SK-N-SH (cell line): ENCODE results near the gene RASAL2. TPM values are rescaled to one million over a fixed set of nuclear protein-coding genes. Genes with fewer than 3 reads are reported as not detected.

Source experiments
- CTCF ChIA-PET: fragments of 300-600, 350-600 bp; formaldehyde crosslinking; extraction: SDS; loops from one replicate; lab custom pipeline; 2021; lab: Yijun Ruan, JAX
- POLR2A ChIA-PET: fragments of 350-600 bp; sonication (Branson Sonifier 250); formaldehyde crosslinking; extraction: SDS; loops from one replicate; lab custom pipeline; 2020; ENCODE audit warnings: antibody characterized with exemption, inconsistent platforms; lab: Yijun Ruan, JAX
- DNase-seq: peaks from one replicate; pipeline ENCODE4 v3.0.0; 2012
- H2AFZ ChIP-seq: fragments of 200-600 bp; sonication (generic); 2 replicates; pipeline ENCODE4 v1.8.1; 2016; ENCODE audit warnings: antibody characterized with exemption, mild to moderate bottlenecking, low read depth
- H3F3A ChIP-seq: fragments of 200-600 bp; sonication (generic); replicated peaks from 2 replicates; pipeline ENCODE3; 2016; ENCODE audit warnings: antibody characterized with exemption, mild to moderate bottlenecking; ENCODE audit not compliant: insufficient read depth
- H3K27ac ChIP-seq, 2 experiments: fragments of 200-500 bp in 1 of 2; fragments of 200-600 bp in 1 of 2; sonication (Bioruptor generic) in 1 of 2; sonication (generic), shearing (Covaris generic) in 1 of 2; 2 replicates each; pipeline versions ENCODE4 v1.5.1 to v1.6.1; 2014 to 2016; ENCODE audit warnings: low read depth in 2 of 2, inconsistent platforms in 1 of 2, low read length in 1 of 2, mild to moderate bottlenecking in 1 of 2, mixed read lengths in 1 of 2
- H3K27me3 ChIP-seq: fragments of 200-600 bp; sonication (generic), shearing (Covaris generic); 2 replicates; pipeline ENCODE4 v1.6.1; 2016; ENCODE audit warnings: mixed run types; ENCODE audit not compliant: insufficient read depth
- H3K36me3 ChIP-seq, 2 experiments: fragments of 200-500 bp in 1 of 2; fragments of 200-600 bp in 1 of 2; sonication (Bioruptor generic) in 1 of 2; sonication (generic) in 1 of 2; replicated peaks in 1 of 2; 2 replicates each; pipeline versions ENCODE3 to v1.5.1; 2014 to 2016; ENCODE audit warnings: low read length in 1 of 2, mild to moderate bottlenecking in 1 of 2; ENCODE audit not compliant: insufficient read depth in 2 of 2, control insufficient read depth in 1 of 2
- H3K4me1 ChIP-seq, 2 experiments: fragments of 200-500 bp in 1 of 2; fragments of 200-600 bp in 1 of 2; sonication (Bioruptor generic) in 1 of 2; sonication (generic), shearing (Covaris generic) in 1 of 2; 2 replicates each; pipeline versions ENCODE4 v1.5.1 to v1.6.1; 2014 to 2016; ENCODE audit warnings: low read depth in 1 of 2, low read length in 1 of 2, mixed run types in 1 of 2; ENCODE audit not compliant: insufficient read depth in 2 of 2, control insufficient read depth in 1 of 2
- H3K4me2 ChIP-seq: fragments of 200-600 bp; sonication (generic), shearing (Covaris generic); 2 replicates; pipeline ENCODE4 v1.6.1; 2017; ENCODE audit warnings: mixed run types
- H3K4me3 ChIP-seq, 2 experiments: fragments of 200-500 bp in 1 of 2; fragments of 200-600 bp in 1 of 2; sonication (Bioruptor generic) in 1 of 2; sonication (generic), shearing (Covaris generic) in 1 of 2; 2 replicates each; pipeline versions ENCODE4 v1.5.1 to v1.8.1; 2014 to 2016; ENCODE audit warnings: low read depth in 2 of 2, inconsistent platforms in 1 of 2, low read length in 1 of 2, mild to moderate bottlenecking in 1 of 2, mixed read lengths in 1 of 2, moderate library complexity in 1 of 2
- H3K79me2 ChIP-seq: fragments of 200-600 bp; sonication (generic); 2 replicates; pipeline ENCODE4 v1.8.1; 2017; ENCODE audit warnings: mild to moderate bottlenecking; ENCODE audit not compliant: insufficient read depth
- H3K9ac ChIP-seq: fragments of 200-600 bp; sonication (generic); 2 replicates; pipeline ENCODE4 v1.6.1; 2017; ENCODE audit warnings: mixed run types
- H3K9me2 ChIP-seq: fragments of 200-600 bp; sonication (generic); 2 replicates; pipeline ENCODE4 v1.6.1; 2017; ENCODE audit warnings: mixed run types
- H3K9me3 ChIP-seq: fragments of 200-600 bp; sonication (generic); 2 replicates; pipeline ENCODE4 v1.6.1; 2017; ENCODE audit warnings: mixed run types, mild to moderate bottlenecking, moderate library complexity
- H4K20me1 ChIP-seq: fragments of 200-600 bp; sonication (generic); 2 replicates; pipeline ENCODE4 v1.6.1; 2017; ENCODE audit warnings: mild to moderate bottlenecking, mixed run types; ENCODE audit not compliant: insufficient read depth
- CTCF ChIP-seq: fragments of 200-600 bp; sonication (generic); IDR thresholded peaks from 2 replicates; pipeline ENCODE4 v1.6.1; 2017; ENCODE audit warnings: antibody characterized with exemption, mild to moderate bottlenecking, moderate library complexity
- EP300 ChIP-seq, 2 experiments: IDR thresholded peaks; 2 replicates each; pipeline versions ENCODE4 v1.4.0 to v1.6.1; 2012; ENCODE audit warnings: borderline replicate concordance in 1 of 2, low read depth in 1 of 2, low read length in 1 of 2
- FOXM1 ChIP-seq: IDR thresholded peaks from 2 replicates; pipeline ENCODE4 v1.4.0; 2012; ENCODE audit warnings: low read depth, mild to moderate bottlenecking
- JUND ChIP-seq: IDR thresholded peaks from 2 replicates; pipeline ENCODE4 v1.4.0; 2012
- MXI1 ChIP-seq: IDR thresholded peaks from 2 replicates; pipeline ENCODE4 v1.6.1; 2012; ENCODE audit warnings: mild to moderate bottlenecking, low read depth, low read length, improper control_type of control experiment
- PBX3 ChIP-seq: IDR thresholded peaks from 2 replicates; pipeline ENCODE4; 2012
- POLR2AphosphoS5 ChIP-seq: IDR thresholded peaks from 2 replicates; pipeline ENCODE4 v1.6.1; 2012; ENCODE audit warnings: low read depth, low read length
- RAD21 ChIP-seq: IDR thresholded peaks from 2 replicates; pipeline ENCODE4 v1.6.1; 2012; ENCODE audit warnings: mild to moderate bottlenecking, low read length
- RCOR1 ChIP-seq: fragments of 150-350 bp; IDR thresholded peaks from 2 replicates; pipeline ENCODE4 v1.6.1; 2017; ENCODE audit warnings: antibody characterized with exemption, low read length
- SIN3A ChIP-seq: IDR thresholded peaks from 2 replicates; pipeline ENCODE4 v1.6.1; 2012; ENCODE audit warnings: low read depth, mild to moderate bottlenecking, low read length, moderate library complexity, borderline replicate concordance
- USF2 ChIP-seq: fragments of 150-350 bp; IDR thresholded peaks from 2 replicates; pipeline ENCODE4 v1.6.1; 2017; ENCODE audit warnings: antibody characterized with exemption, low read length, low read depth, borderline replicate concordance
- WGBS: methylation state at CpG from one replicate; pipeline ENCODE4 v1.1.6; 2017; ENCODE audit warnings: low lambda C conversion rate; 5-methylcytosine and 5-hydroxymethylcytosine counted together
- polyA plus RNA-seq, 3 experiments: library from polyadenylated mRNA; depleted of rRNA; stranded (reverse); fragments of >200 nt; gene quantifications; 2 replicates each; pipeline ENCODE4 v1.2.3, GENCODE V29; 2012

Gene RASAL2
- polyA plus RNA-seq, 1 of the 3 experiments (the other 2 are of a cell fraction): 6.9 TPM

- peak; percentile 84 for TF ChIP-seq PBX3
- no peak for TF ChIP-seq POLR2AphosphoS5
Observed at GRCh38 chr1:178126741-178127185, 32.9 kb downstream of the RASAL2 start (continued).

GRCh38 chr1:178127482-178128191 is 33.7 kb downstream of the RASAL2 start:
- WGBS: 80% methylated on average over 2 of the region's 2 CpGs
- Histone ChIP-seq H3K27ac (peak overlapping the region; percentile 19 to 67; a peak in 3 of 4 replicates), H4K20me1 (no peaks in the 10 kb centered on the region), H3K79me2 (peaks cover 52% of the 10 kb centered on the region), H3F3A (peaks cover 14% of the 10 kb centered on the region), H3K4me1 (peaks cover 3 to 16% of the 10 kb centered on the region in 2 experiments; a peak in 2 of 4 replicates), H3K9ac (peak overlapping the region; percentile 17; the same call in 1 of the 2 replicates)
- peak; percentile 33 for TF ChIP-seq CTCF
- TF ChIP-seq USF2: no peak
- TF ChIP-seq, all 33 proteins: peak for 1
- POLR2A ChIA-PET: no interaction called here
- Histone ChIP-seq H3K4me3 (no peak overlapping the region), H3K9me3 (no peaks in the 10 kb centered on the region), H2AFZ (no peak overlapping the region), H3K27me3 (no peaks in the 10 kb centered on the region), H3K4me2 (no peak overlapping the region), H3K9me2 (no peaks in the 10 kb centered on the region), H3K36me3 (no peaks in the 10 kb centered on the region)
- CTCF ChIA-PET: interaction anchor here (0.6 kb wide), 1 partner anchor 1118 kb away, joined by 3 read pairs; no protein-coding TSS in a partner anchor
- DNase-seq: no peak

GRCh38 chr1:178133239-178133989 is 39.5 kb downstream of the RASAL2 start:
- WGBS: 98% methylated on average over 3 of the region's 3 CpGs
- CTCF ChIA-PET: no interaction called here
- Histone ChIP-seq H3K27ac (peak overlapping the region in 1 of 2 experiments; percentile 24; a peak in 1 of 4 replicates), H3K9me2 (no peaks in the 10 kb centered on the region), H2AFZ (no peak overlapping the region), H3K9ac (no peak overlapping the region), H3K79me2 (peaks cover 43% of the 10 kb centered on the region; the same call in 1 of the 2 replicates), H3K36me3 (no peaks in the 10 kb centered on the region), H3K4me2 (no peak overlapping the region), H3K9me3 (no peaks in the 10 kb centered on the region), H3K27me3 (no peaks in the 10 kb centered on the region), H3K4me3 (no peak overlapping the region), H3F3A (peaks cover 3% of the 10 kb centered on the region), H3K4me1 (no peaks in the 10 kb centered on the region; a peak in 2 of 4 replicates), H4K20me1 (no peaks in the 10 kb centered on the region)
- DNase-seq: no peak
- POLR2A ChIA-PET: no interaction called here
- no peak for TF ChIP-seq RAD21
- TF ChIP-seq FOXM1: no peak
- no peak for TF ChIP-seq RCOR1
- no peak for TF ChIP-seq EP300 (IDR thresholded peaks at IDR 0.05; ENCODE audit: borderline replicate concordance in 1 of 2, low read depth in 1 of 2, low read length in 1 of 2)
- no peak for TF ChIP-seq MXI1
- no peak for TF ChIP-seq SIN3A
- no peak for TF ChIP-seq JUND
